A549 treated with GW870086 at 1 μM for 4 hours (cell line): ENCODE data around the gene BBC3. TPM values are rescaled to one million over a fixed set of nuclear protein-coding genes. Genes with fewer than 3 reads are reported as not detected.

Experiments
- total RNA-seq: library from RNA; stranded (reverse); fragments of 200-300 nt; extraction: Qiagen RNA extraction; gene quantifications from 5 replicates; pipeline ENCODE4 v1.2.3, GENCODE V29; 2022; ENCODE audit warnings: low read depth

BBC3 gene
- total RNA-seq: 13.9 to 26.4 TPM (median 23.7 TPM) in 5 replicates

GRCh38 chr19:47230921-47231214, at the start of gene BBC3:
TSS of gene BBC3 (minus strand) at chr19:47231199. CDS start at chr19:47228431, 2,768 bp downstream.

GRCh38 chr19:47274071-47274890, 43.3 kb upstream of the BBC3 start, which contains the start of gene INAFM1:
TSS of gene INAFM1 (plus strand) at chr19:47274885. CDS start at chr19:47274920, 35 bp downstream.

GRCh38 chr19:47255879-47256692, 25.1 kb upstream of the BBC3 start, which contains the start of gene CCDC9:
TSS of gene CCDC9 (plus strand) at chr19:47256525. CDS start at chr19:47258401, 1,876 bp downstream.

Other genes with a start within 250 kb of the BBC3 start
- gene NPAS1, start 211.4 kb downstream of the BBC3 start, total RNA-seq: 5.0 to 8.2 TPM (median 7.0 TPM) in 5 replicates
- gene TMEM160, start 182.6 kb downstream of the BBC3 start, total RNA-seq: 50.7 to 73.9 TPM (median 72.0 TPM) in 5 replicates
- 19.7 to 23.0 TPM (median 20.4 TPM) in 5 replicates for gene ZC3H4, start 117.4 kb downstream of the BBC3 start, total RNA-seq
- gene SAE1, start 100.4 kb downstream of the BBC3 start, total RNA-seq: 197 to 219 TPM (median 209 TPM) in 5 replicates
- 21.4 to 24.9 TPM (median 23.7 TPM) in 5 replicates for gene CCDC9, start 25.3 kb upstream of the BBC3 start, total RNA-seq
- 4.3 to 11.0 TPM (median 9.7 TPM) in 5 replicates for gene INAFM1, start 43.7 kb upstream of the BBC3 start, total RNA-seq
- 1.4 to 2.3 TPM (median 2.2 TPM) in 5 replicates for gene C5AR1, start 78.7 kb upstream of the BBC3 start, total RNA-seq
- gene C5AR2, start 101.0 kb upstream of the BBC3 start, total RNA-seq: 7.6 to 13.5 TPM (median 13.0 TPM) in 5 replicates
- 27.5 to 38.3 TPM (median 34.1 TPM) in 5 replicates for gene DHX34, start 118.1 kb upstream of the BBC3 start, total RNA-seq
- 31.1 to 41.8 TPM (median 37.4 TPM) in 5 replicates for gene MEIS3, start 188.3 kb upstream of the BBC3 start, total RNA-seq
- 0.36 to 1.5 TPM (median 0.42 TPM) in 5 replicates for gene SLC8A2, start 240.7 kb upstream of the BBC3 start, total RNA-seq